Ecto neural progenitor cell (in vitro differentiated cells): Measurements from ENCODE around the gene ANKS1A.
"Not testable (repeated sequence)": the region's sequence is repeated elsewhere in the genome, so short reads cannot be mapped to it uniquely, and the experiment has no call there.

ENCODE experiments used
- DNase-seq: peaks from one replicate; pipeline ENCODE4 v3.0.0-alpha.2; 2018; ENCODE audit warnings: low spot score

The ANKS1A gene

DNA sequence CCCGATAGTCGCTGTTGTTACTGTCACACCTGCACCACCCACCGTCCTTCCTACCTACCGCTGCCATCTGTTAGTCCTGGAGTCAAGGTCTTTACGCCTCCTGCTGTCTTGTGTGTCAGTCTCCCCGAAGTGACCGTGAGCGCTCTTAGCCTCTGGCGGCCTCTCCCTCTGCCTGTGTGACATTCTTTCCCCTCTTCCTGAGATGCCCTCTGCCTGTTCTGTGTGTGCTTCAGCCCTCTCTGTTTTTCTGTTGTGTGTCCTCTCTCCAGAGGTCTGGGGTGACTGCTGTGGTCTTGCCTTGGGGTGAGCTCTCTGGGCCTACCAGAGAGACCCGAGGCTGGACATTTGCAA is 197.2 kb downstream of the ANKS1A start:
- DNase-seq, result no peak

GRCh38 chr6:35086636-35087360 is 197.7 kb downstream of the ANKS1A start:
- peak; percentile 34 for DNase-seq

DNA sequence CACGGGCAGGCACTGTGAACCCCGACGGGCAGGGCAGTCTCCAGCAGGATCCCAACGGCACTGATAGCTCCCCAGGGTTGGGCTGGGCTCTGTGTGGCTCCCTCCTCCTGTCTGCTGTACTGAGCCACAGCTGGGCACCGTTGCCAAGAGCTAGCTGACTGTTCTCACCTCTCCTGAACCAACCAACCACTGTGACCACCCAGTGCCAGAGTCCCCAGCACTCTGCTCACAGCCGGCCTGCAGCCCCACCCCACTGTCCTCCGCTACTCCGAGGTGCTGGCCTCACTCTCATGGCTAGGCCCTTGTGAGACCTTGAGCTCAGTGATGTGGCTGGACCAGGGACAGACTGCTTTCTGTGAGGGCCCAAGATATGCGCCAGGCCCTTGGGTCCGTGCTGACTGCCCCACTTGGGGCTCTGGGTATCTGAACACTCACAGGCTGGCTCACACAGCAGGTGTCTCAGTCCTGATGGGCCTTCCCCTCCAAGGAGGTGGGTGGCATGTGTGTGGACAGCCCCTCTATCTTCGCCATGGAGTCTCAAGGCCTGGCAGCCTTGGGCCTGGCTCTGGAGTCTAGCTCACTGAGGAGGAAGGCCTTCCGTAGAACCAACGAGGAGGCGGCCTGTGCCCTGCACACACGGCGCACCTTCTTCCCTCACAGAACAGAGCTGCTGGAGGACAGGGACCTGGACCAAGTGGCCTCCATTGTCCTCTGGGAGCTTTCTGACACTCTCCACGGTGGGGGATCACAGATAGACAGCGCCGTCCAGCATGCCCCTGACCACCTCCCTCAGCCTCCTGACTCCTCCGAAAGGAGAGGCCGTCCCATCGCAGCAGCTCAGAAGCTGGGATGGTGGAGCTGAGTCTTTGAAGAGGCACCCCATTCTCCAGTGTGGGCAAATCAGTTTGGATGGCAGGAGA is 198.6 kb downstream of the ANKS1A start:
- peak; percentile 37 for DNase-seq

- DNase-seq, result peak; percentile 34
These were observed 199.5 kb downstream of the ANKS1A start for GRCh38 chr6:35088281-35089215.

DNA sequence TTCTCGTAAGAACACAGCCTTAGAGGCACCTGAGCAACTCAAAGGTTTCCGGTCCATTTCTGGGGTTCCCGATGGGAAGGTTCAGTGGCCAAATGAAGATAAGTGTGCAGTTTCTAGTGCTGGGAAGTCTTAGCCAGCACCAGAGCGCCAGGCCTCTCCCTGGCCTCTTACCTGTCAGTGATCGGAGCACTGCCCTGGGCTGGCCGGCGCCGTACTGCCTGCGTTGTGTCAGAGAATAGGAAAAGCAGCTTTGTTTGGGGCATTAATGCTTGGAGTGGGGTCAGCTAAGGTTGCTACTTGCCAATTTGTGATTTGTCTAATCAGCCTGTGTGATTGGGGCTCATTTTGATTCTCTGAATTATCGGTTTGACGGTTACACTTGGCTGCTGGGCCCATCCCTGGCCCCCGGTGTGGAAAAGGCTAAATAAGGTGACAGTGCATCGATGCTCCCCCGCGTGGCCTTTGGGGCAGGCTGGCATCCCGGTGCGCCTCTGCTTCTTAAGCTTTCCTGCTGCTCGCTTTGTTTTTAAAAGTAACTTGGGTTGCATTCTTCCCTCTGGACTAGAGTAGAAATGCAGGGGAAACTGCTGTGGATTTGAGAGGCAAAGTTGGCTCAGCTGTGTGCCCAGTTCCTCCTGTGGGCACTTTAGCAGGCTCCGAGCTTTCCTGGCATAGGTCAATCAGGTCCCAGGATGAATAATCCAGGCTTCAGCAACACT is 200.3 kb downstream of the ANKS1A start:
- no peak for DNase-seq

DNA sequence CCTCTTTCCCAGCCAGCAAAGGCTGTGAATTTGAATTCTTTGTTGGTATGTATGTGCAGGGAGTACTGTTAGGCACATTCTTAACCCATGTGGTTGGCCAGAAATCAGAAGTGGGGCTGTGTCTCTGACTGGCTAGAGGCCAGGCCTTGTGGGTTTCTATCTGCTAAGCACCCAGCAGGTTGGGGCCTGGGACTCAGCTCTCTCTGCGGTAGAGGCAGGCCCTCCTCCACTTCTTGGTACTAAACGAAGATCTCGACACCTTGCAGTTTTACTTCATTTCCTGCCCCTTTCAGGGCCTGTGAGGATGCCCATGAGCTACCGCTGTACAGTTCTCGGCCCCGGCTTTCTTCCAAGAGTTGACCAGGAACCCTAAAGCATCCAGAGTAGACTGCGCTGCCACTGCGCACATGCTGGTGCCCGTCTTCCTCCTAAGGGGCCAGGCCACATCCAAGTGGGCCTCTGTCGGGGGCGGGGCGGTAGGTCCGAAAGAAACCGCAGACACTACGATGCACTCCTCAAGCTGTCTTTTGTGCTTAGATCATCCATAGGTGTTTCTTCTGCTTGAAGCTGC is 201.0 kb downstream of the ANKS1A start:
- DNase-seq, result no peak

DNA sequence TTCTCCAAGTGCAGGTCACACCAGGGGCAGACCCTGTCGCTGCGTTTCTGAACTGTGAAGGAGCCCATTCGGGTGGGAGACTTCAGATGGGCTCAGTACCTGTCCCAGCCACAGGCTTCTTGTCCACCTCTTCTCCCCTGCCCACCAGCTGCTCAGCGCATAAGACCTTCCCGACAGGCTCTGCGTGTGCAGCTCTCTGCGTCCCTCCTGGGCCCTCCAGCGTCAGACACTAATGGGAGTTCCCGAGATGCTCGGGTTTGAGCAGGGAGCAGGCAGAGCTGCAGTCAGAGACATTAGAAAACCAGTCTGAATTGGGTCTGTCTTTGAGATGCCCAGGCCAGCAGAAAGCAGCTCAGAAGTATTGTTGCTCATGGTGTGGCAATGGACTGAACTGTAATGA is 201.7 kb downstream of the ANKS1A start:
- DNase-seq, result no peak

GRCh38 chr6:35091346-35092083 is 202.5 kb downstream of the ANKS1A start:
- DNase-seq, result no peak

GRCh38 chr6:35092362-35093117 is 203.5 kb downstream of the ANKS1A start:
- no peak for DNase-seq

GRCh38 chr6:35093118-35093445 is 204.0 kb downstream of the ANKS1A start:
- DNase-seq, result no peak

DNA sequence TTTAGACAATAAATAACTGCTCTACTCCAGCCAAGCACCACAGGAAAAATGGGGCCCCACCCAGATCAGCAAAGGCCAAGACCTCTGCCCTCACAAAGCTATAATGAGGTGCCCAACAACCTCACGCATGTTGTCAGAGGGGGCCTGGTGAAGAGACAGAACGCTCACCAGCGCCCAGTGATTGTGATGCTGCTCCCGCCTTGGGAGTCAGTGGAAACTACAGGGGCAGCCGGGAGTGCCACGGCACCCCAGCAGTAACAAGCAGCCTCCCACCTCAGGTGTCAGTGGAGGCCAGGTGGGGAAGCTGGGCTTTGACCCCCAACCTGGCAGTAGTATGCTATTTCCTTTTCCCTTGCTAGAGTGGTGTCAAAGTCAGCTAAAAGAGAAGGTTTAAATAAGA is 204.7 kb downstream of the ANKS1A start:
- DNase-seq, result peak; percentile 44

DNA sequence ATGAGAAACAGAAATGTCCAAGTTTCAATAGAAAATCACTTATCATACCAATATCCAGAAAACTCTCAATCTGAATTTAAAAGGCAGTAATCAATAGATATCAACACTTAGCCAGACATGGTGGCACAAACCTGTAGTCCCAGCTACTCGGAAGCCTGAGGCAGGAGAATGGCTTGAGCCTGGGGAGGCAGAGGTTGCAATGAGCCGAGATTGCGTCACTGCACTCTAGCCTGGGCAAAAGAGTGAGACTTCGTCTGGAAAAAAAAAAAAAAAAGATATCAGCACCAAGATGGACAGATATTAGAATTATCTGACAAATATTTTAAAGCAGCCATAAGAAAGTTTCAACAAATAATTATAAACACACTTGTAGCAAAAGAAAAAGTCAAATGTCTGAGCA is 205.1 kb downstream of the ANKS1A start:
- DNase-seq, result no peak

DNA sequence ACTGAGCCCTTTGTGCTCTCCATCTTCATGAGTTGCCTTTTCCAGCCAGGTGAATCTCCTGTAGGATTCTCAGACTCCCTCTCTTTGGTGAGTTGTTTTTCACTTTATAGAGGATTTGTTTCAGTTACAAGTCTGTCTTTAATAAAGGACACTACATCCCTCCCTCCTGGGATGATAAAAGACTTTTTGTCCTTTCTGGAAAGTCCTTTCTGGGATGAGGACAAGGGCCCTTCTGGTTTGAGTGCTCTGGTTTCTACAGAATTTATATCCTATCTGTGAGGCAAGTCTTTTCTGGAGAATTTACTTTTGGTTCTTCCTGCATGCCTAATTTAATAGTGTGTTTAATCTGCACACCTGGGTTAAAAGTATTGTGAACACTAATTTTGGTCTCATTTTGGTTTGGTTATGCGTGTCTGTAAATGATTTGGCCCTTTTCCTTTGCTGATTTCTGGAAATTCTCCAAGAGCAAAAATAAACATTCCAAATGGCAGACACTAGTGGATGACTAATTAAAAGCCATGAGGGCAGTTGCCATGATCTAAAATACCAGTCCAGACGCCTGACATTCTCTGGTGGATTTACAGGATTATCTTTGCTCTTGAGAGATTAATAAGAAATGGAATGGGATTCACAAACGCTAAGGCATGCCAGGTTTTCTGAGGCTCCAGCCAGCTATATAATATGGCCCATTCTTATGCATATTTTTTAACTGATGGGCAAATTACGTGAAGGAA is 207.2 kb downstream of the ANKS1A start:
- no peak for DNase-seq

- no peak for DNase-seq
These were observed 210.1 kb downstream of the ANKS1A start for GRCh38 chr6:35099116-35099515.

DNA sequence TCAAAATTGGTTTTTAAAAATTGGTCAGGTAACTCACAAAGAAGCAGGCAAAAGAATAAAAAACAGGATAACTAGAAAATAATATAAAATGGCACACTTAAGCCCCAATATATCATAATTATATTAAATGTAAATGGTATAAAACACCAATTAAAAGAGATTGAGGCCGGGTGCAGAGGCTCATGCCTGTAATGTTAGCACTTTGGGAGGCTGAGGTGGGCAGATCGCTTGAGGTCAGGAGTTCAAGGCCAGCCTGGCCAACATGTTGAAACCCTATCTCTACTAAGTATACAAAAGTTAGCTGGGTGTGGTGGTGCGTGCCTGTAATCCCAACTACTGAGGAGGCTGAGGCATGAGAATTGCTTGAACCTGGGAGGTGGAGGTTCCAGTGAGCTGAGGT is 216.0 kb downstream of the ANKS1A start:
- DNase-seq, result no peak

GRCh38 chr6:35106061-35106460 is 217.0 kb downstream of the ANKS1A start:
- DNase-seq, result not testable (repeated sequence)

- DNase-seq, result not testable (repeated sequence)
These were observed 218.2 kb downstream of the ANKS1A start for GRCh38 chr6:35107208-35107607.

GRCh38 chr6:35107761-35108160 is 218.7 kb downstream of the ANKS1A start:
- not testable (repeated sequence) for DNase-seq

- DNase-seq, result no peak
These were observed 219.3 kb downstream of the ANKS1A start for GRCh38 chr6:35108309-35108885.
